GM23338 (cell line): Measurements from ENCODE around the gene IRF2BP2.

ENCODE experiments used
- CREB1 ChIP-seq: fragments of 250-450 bp; sonication (Bioruptor Pico); IDR thresholded peaks from 2 replicates; pipeline ENCODE4 v1.5.0; 2020; ENCODE audit warnings: low read depth, mild to moderate bottlenecking, moderate library complexity
- EZH2 ChIP-seq: fragments of 200-600 bp; sonication (generic); IDR thresholded peaks from one replicate; pipeline ENCODE4 v1.8.0; 2017; ENCODE audit warnings: antibody characterized with exemption, mild to moderate bottlenecking, low read depth; ENCODE audit not compliant: unreplicated experiment
- EZH2phosphoT487 ChIP-seq: fragments of 200-600 bp; sonication (generic); IDR thresholded peaks from one replicate; pipeline ENCODE4 v1.8.1; 2018; ENCODE audit warnings: antibody characterized with exemption; ENCODE audit not compliant: unreplicated experiment
- JUNB ChIP-seq: IDR thresholded peaks from one replicate; pipeline ENCODE4 v1.6.1; 2016; ENCODE audit warnings: antibody characterized with exemption; ENCODE audit not compliant: unreplicated experiment
- NANOG ChIP-seq: IDR thresholded peaks from 2 replicates; pipeline ENCODE4 v1.6.1; 2016; ENCODE audit warnings: antibody characterized with exemption, borderline replicate concordance
- POLR2AphosphoS5 ChIP-seq: IDR thresholded peaks from 2 replicates; pipeline ENCODE4 v1.6.1; 2016; ENCODE audit warnings: antibody characterized with exemption, low read depth
- STAT1 ChIP-seq: IDR thresholded peaks from one replicate; pipeline ENCODE4 v1.6.1; 2016; ENCODE audit warnings: antibody characterized with exemption; ENCODE audit not compliant: unreplicated experiment
- TF ChIP-seq, protein P1 (sequence below), 2 experiments: fragments of 200-600 bp in 1 of 2; sonication (generic) in 1 of 2; conservative IDR thresholded peaks; 2 replicates each; pipeline versions ENCODE4 v1.5.1 to v1.6.1; 2016 to 2017; ENCODE audit warnings: antibody characterized with exemption in 2 of 2, low read depth in 2 of 2, mild to moderate bottlenecking in 2 of 2, moderate library complexity in 1 of 2
- TF ChIP-seq, protein P2 (sequence below): IDR thresholded peaks from one replicate; pipeline ENCODE4 v1.6.1; 2018; ENCODE audit warnings: antibody characterized with exemption; ENCODE audit not compliant: unreplicated experiment

DNA sequence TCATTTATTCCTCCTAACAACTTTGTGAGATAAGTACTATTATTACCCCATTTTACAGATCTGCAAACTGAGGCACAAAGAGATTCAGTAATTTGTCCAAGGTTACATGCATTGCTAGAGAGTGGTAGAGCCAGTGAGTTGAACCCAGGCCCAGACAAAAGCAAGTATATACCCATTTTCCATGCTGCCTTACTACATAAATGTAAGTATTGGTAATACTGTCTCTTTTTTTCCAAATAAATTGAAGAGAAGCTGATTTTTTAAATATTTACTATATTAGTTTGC is 33.8 kb upstream of the IRF2BP2 start:
- TF ChIP-seq, protein P1, sequence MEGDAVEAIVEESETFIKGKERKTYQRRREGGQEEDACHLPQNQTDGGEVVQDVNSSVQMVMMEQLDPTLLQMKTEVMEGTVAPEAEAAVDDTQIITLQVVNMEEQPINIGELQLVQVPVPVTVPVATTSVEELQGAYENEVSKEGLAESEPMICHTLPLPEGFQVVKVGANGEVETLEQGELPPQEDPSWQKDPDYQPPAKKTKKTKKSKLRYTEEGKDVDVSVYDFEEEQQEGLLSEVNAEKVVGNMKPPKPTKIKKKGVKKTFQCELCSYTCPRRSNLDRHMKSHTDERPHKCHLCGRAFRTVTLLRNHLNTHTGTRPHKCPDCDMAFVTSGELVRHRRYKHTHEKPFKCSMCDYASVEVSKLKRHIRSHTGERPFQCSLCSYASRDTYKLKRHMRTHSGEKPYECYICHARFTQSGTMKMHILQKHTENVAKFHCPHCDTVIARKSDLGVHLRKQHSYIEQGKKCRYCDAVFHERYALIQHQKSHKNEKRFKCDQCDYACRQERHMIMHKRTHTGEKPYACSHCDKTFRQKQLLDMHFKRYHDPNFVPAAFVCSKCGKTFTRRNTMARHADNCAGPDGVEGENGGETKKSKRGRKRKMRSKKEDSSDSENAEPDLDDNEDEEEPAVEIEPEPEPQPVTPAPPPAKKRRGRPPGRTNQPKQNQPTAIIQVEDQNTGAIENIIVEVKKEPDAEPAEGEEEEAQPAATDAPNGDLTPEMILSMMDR (conservative IDR thresholded peaks at IDR 0.05; ENCODE audit: low read depth in 2 of 2), result no peak
- TF ChIP-seq, protein P2, sequence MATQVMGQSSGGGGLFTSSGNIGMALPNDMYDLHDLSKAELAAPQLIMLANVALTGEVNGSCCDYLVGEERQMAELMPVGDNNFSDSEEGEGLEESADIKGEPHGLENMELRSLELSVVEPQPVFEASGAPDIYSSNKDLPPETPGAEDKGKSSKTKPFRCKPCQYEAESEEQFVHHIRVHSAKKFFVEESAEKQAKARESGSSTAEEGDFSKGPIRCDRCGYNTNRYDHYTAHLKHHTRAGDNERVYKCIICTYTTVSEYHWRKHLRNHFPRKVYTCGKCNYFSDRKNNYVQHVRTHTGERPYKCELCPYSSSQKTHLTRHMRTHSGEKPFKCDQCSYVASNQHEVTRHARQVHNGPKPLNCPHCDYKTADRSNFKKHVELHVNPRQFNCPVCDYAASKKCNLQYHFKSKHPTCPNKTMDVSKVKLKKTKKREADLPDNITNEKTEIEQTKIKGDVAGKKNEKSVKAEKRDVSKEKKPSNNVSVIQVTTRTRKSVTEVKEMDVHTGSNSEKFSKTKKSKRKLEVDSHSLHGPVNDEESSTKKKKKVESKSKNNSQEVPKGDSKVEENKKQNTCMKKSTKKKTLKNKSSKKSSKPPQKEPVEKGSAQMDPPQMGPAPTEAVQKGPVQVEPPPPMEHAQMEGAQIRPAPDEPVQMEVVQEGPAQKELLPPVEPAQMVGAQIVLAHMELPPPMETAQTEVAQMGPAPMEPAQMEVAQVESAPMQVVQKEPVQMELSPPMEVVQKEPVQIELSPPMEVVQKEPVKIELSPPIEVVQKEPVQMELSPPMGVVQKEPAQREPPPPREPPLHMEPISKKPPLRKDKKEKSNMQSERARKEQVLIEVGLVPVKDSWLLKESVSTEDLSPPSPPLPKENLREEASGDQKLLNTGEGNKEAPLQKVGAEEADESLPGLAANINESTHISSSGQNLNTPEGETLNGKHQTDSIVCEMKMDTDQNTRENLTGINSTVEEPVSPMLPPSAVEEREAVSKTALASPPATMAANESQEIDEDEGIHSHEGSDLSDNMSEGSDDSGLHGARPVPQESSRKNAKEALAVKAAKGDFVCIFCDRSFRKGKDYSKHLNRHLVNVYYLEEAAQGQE, result no peak
- no peak for TF ChIP-seq JUNB
- TF ChIP-seq EZH2, result no peak
- TF ChIP-seq POLR2AphosphoS5, result no peak
- TF ChIP-seq NANOG, result no peak
- TF ChIP-seq EZH2phosphoT487, result no peak
- TF ChIP-seq CREB1 (CRISPR knock-in tag), result no peak
- TF ChIP-seq STAT1, result no peak
